DND-41 (cell line): ENCODE data around the gene TMEM255A.

Experiments
- CTCF ChIP-seq: IDR thresholded peaks from 2 replicates; pipeline ENCODE4 v1.5.1; 2012; ENCODE audit warnings: borderline replicate concordance, low read length, moderate library complexity, mild to moderate bottlenecking; ENCODE audit not compliant: poor library complexity, severe bottlenecking; ENCODE audit errors: extremely low read depth
- EZH2 ChIP-seq: IDR thresholded peaks from 3 replicates; pipeline ENCODE4 v1.6.1; 2012; ENCODE audit warnings: borderline replicate concordance, low read depth, mild to moderate bottlenecking, moderate library complexity, low read length, inconsistent platforms; ENCODE audit not compliant: severe bottlenecking

GRCh38 chrX:120357186-120357585, 45.9 kb upstream of the TMEM255A start:
- TF ChIP-seq CTCF (no peak), EZH2 (no peak)
